CD4-positive, alpha-beta T cell (primary cell): Measurements from ENCODE around the gene FN1. TPM values are rescaled to one million over a fixed set of nuclear protein-coding genes. Genes with fewer than 3 reads are reported as not detected.

Experiments
- ATAC-seq: fragments of 200-7000 bp; cut with Tn5 transposase; one replicate; pipeline ENCODE4 v1.10.0; 2022; ENCODE audit warnings: mild to moderate bottlenecking; ENCODE audit not compliant: poor library complexity
- CTCF ChIA-PET: fragments of 350-600 bp; sonication (Branson Sonifier 250); formaldehyde crosslinking; loops from one replicate; lab custom pipeline; 2021; ENCODE audit warnings: antibody characterized with exemption, inconsistent platforms; lab: Charles Lee
- POLR2A ChIA-PET: fragments of 350-600 bp; sonication (Branson Sonifier 250); formaldehyde crosslinking; loops from one replicate; lab custom pipeline; 2021; ENCODE audit warnings: antibody characterized with exemption, inconsistent platforms; lab: Charles Lee
- DNase-seq, 14 experiments: peaks; one replicate each; pipeline ENCODE4 v3.0.0-alpha.2; 2013 to 2020; ENCODE audit warnings: mixed read lengths in 2 of 14
- H3K27ac ChIP-seq, 2 donors: one replicate each; pipeline versions ENCODE4 v1.5.1 to v1.7.0; 2013; ENCODE audit warnings: low read length in 2 of 2, low read depth in 1 of 2, mild to moderate bottlenecking in 1 of 2
- H3K27me3 ChIP-seq, 2 experiments: 1 replicate in 1 of 2; 2 replicates in 1 of 2; pipeline versions ENCODE4 v1.6.1 to v1.7.0; 2013; ENCODE audit warnings: low read length in 2 of 2, control low read depth in 1 of 2, mild to moderate bottlenecking in 1 of 2, moderate library complexity in 1 of 2; ENCODE audit not compliant: insufficient read depth in 2 of 2, control insufficient read depth in 1 of 2
- H3K36me3 ChIP-seq: one replicate; pipeline ENCODE4 v1.6.1; 2013; ENCODE audit warnings: low read length, control low read depth; ENCODE audit not compliant: insufficient read depth
- H3K4me1 ChIP-seq: one replicate; pipeline ENCODE4 v1.6.1; 2013; ENCODE audit warnings: low read length, control low read depth; ENCODE audit not compliant: insufficient read depth
- H3K4me3 ChIP-seq: one replicate; pipeline ENCODE4 v1.5.1; 2013; ENCODE audit warnings: mild to moderate bottlenecking, low read length, moderate library complexity
- H3K9me3 ChIP-seq, 2 experiments: 1 replicate in 1 of 2; 2 replicates in 1 of 2; pipeline versions ENCODE4 v1.6.1 to v1.7.0; 2013; ENCODE audit warnings: low read length in 2 of 2, mild to moderate bottlenecking in 2 of 2, control low read depth in 1 of 2, moderate library complexity in 1 of 2; ENCODE audit not compliant: control insufficient read depth in 1 of 2, insufficient read depth in 1 of 2
- H3K27ac Mint-ChIP-seq: one replicate; pipeline ENCODE4 v1.8.0; 2020; ENCODE audit warnings: mixed read lengths
- H3K27me3 Mint-ChIP-seq: one replicate; pipeline ENCODE4 v1.8.0; 2021; ENCODE audit warnings: mixed read lengths
- H3K36me3 Mint-ChIP-seq: one replicate; pipeline ENCODE4 v1.8.0; 2021; ENCODE audit warnings: low read depth, mixed read lengths
- H3K4me1 Mint-ChIP-seq: one replicate; pipeline ENCODE4 v1.8.0; 2021; ENCODE audit warnings: low read depth, mixed read lengths
- H3K4me3 Mint-ChIP-seq: one replicate; pipeline ENCODE4 v1.8.0; 2020; ENCODE audit warnings: mild to moderate bottlenecking, mixed read lengths
- H3K9me3 Mint-ChIP-seq: one replicate; pipeline ENCODE4 v1.8.0; 2020; ENCODE audit warnings: mixed read lengths
- intact Hi-C, 2 experiments: fragments of 100-400 bp; cut with DNase I in 1 of 2; cut with micrococcal nuclease in 1 of 2; formaldehyde crosslinking; loops; one replicate each; pipeline versions ENCODE4 v1.15.1 to v1.9.0; 2023 to 2025; cut with DNase I, micrococcal nuclease
- total RNA-seq, 174 experiments: library from RNA in 2 of 174; stranded (reverse) in 2 of 174; gene quantifications; one replicate each; pipeline ENCODE4 v1.2.3 and lab custom pipeline; 2021 to 2026
- TF ChIP-seq, protein P1 (sequence below): fragments of 200-600 bp; IDR thresholded peaks from one replicate; pipeline ENCODE4 v1.8.0; 2022; ENCODE audit warnings: antibody characterized with exemption, mild to moderate bottlenecking

FN1 gene
- total RNA-seq, 2 experiments from 2014 or later, result 0.41 to 0.61 TPM

DNA sequence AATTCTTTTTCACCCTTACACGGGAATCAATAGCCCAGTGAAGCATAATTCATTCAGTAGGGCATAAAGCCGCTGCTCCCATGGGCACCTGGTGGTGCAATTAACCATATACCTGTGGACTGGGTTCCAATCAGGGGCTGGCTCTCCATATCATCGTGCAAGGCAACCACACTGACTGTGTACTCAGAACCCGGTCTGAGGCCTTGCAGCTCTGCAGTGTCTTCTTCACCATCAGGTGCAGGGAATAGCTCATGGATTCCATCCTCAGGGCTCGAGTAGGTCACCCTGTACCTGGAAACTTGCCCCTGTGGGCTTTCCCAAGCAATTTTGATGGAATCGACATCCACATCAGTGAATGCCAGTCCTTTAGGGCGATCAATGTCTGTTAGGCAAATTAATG, 55.2 kb downstream of the FN1 start:
- Histone ChIP-seq H3K27me3 (no peaks in the 10 kb centered on the region), H3K27ac (no peak overlapping the region), H3K4me3 (no peak overlapping the region), H3K36me3 (no peaks in the 10 kb centered on the region), H3K4me1 (no peaks in the 10 kb centered on the region), H3K9me3 (no peaks in the 10 kb centered on the region)
- Mint-ChIP-seq H3K4me3 (no peak overlapping the region), H3K4me1 (no peaks in the 10 kb centered on the region), H3K9me3 (no peaks in the 10 kb centered on the region), H3K27me3 (no peaks in the 10 kb centered on the region), H3K27ac (no peak overlapping the region), H3K36me3 (peaks cover 4% of the 10 kb centered on the region)
- no peak for DNase-seq
- ChIA-PET POLR2A (no interaction called here), CTCF (no interaction called here)
- TF ChIP-seq, protein P1, sequence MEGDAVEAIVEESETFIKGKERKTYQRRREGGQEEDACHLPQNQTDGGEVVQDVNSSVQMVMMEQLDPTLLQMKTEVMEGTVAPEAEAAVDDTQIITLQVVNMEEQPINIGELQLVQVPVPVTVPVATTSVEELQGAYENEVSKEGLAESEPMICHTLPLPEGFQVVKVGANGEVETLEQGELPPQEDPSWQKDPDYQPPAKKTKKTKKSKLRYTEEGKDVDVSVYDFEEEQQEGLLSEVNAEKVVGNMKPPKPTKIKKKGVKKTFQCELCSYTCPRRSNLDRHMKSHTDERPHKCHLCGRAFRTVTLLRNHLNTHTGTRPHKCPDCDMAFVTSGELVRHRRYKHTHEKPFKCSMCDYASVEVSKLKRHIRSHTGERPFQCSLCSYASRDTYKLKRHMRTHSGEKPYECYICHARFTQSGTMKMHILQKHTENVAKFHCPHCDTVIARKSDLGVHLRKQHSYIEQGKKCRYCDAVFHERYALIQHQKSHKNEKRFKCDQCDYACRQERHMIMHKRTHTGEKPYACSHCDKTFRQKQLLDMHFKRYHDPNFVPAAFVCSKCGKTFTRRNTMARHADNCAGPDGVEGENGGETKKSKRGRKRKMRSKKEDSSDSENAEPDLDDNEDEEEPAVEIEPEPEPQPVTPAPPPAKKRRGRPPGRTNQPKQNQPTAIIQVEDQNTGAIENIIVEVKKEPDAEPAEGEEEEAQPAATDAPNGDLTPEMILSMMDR, result no peak
- intact Hi-C loops, result no loop called here
- no peak for ATAC-seq

DNA sequence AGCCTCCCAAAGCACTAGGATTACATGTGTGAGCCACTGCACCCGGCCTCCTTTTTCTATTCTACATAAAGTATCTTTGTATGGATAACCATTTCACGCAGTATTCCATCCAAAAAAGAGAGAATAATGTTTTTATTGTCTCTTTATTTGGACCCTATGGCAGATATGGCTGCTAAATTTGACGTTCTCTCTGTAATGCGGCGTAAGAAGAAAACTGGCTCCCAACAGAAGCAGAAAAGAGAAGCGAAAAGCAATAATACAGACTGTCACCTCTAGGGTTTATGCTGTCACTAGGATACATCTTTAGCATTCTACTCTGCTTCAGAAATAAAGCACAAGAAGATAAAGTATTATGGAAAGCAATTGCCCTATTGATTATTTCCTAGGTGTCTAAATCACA, 55.9 kb downstream of the FN1 start:
- no peaks in the 10 kb centered on the region for H3K4me1 ChIP-seq
- no peaks in the 10 kb centered on the region for H3K27me3 ChIP-seq
- intact Hi-C loops, result no loop called here
- H3K27ac ChIP-seq, result no peak overlapping the region
- H3K9me3 ChIP-seq, result peaks cover 0 to 4% of the 10 kb centered on the region in 2 experiments
- POLR2A ChIA-PET, result no interaction called here
- Mint-ChIP-seq H3K36me3 (peaks cover 8% of the 10 kb centered on the region), H3K4me3 (no peak overlapping the region), H3K27ac (no peak overlapping the region), H3K9me3 (no peaks in the 10 kb centered on the region), H3K4me1 (no peaks in the 10 kb centered on the region), H3K27me3 (no peaks in the 10 kb centered on the region)
- H3K36me3 ChIP-seq, result no peaks in the 10 kb centered on the region
- no peak overlapping the region for H3K4me3 ChIP-seq
- CTCF ChIA-PET, result no interaction called here
- TF ChIP-seq, protein P1, result no peak
- no peak for DNase-seq
- no peak for ATAC-seq

DNA sequence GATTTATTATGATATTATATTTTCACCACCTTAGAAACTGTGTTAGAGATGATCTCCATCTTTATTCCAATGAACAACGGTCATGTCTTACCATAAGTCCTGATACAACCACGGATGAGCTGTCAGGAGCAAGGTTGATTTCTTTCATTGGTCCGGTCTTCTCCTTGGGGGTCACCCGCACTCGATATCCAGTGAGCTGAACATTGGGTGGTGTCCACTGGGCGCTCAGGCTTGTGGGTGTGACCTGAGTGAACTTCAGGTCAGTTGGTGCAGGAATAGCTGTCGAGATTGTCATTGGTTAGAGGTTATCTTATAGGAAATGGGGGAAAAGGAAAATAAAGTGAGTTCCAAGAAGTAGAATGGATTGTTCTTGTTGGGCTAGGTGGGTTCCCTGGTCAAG, 56.8 kb downstream of the FN1 start:
- TF ChIP-seq, protein P1, result no peak
- no peaks in the 10 kb centered on the region for H3K27me3 Mint-ChIP-seq
- ATAC-seq (no peak), DNase-seq (no peak)
- no peaks in the 10 kb centered on the region for H3K9me3 Mint-ChIP-seq
- Histone ChIP-seq H3K27ac (no peak overlapping the region), H3K9me3 (peaks cover 0 to 5% of the 10 kb centered on the region in 2 experiments), H3K36me3 (no peaks in the 10 kb centered on the region), H3K4me3 (no peak overlapping the region), H3K4me1 (no peaks in the 10 kb centered on the region), H3K27me3 (no peaks in the 10 kb centered on the region)
- intact Hi-C loops, result no loop called here
- H3K4me1 Mint-ChIP-seq, result no peaks in the 10 kb centered on the region
- H3K36me3 Mint-ChIP-seq, result peaks cover 17% of the 10 kb centered on the region
- H3K27ac Mint-ChIP-seq, result no peak overlapping the region
- no peak overlapping the region for H3K4me3 Mint-ChIP-seq
- POLR2A ChIA-PET, result no interaction called here
- CTCF ChIA-PET, result no interaction called here
